HG02981 (cell line): ENCODE data around the gene NR1D2.
A peak's percentile ranks its signal among the peaks of the same experiment; 100 is the strongest.
"Not testable (repeated sequence)": the region's sequence is repeated elsewhere in the genome, so short reads cannot be mapped to it uniquely, and the experiment has no call there.

Experiments
- ATAC-seq: cut with Tn5 transposase; IDR thresholded peaks from one replicate; pipeline ENCODE4 v1.9.1; 2021; ENCODE audit warnings: mild to moderate bottlenecking, moderate library complexity; ENCODE audit not compliant: unreplicated experiment

NR1D2 gene

GRCh38 chr3:23944861-23945662, at the start of gene NR1D2:
TSS of gene NR1D2 (plus strand) at chr3:23945286. CDS start at chr3:23945579, 293 bp downstream.
- peak; percentile 45 for ATAC-seq

- no peak for ATAC-seq
These were observed 44.3 kb upstream of the NR1D2 start for GRCh38 chr3:23900744-23901143.

DNA sequence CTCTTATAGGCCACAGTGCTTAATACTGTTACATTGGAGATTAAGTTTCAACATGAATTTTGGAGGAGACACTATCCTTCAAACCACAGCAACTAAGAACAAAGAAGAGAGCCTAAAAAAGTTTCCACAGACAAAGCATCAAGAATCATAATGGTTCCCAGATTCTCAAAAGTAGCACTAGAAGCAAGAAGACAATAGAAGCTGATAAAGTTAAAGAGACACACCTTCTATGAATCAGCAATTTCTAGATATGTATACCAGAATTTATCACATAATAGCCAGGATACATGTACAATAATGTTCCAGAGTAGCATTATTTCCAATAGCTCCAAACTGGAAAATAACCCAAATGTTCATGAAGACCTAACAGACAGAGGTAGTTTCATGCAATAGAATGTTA, 40.5 kb upstream of the NR1D2 start:
- ATAC-seq, result no peak

GRCh38 chr3:23909341-23909740, 35.7 kb upstream of the NR1D2 start:
- no peak for ATAC-seq

DNA sequence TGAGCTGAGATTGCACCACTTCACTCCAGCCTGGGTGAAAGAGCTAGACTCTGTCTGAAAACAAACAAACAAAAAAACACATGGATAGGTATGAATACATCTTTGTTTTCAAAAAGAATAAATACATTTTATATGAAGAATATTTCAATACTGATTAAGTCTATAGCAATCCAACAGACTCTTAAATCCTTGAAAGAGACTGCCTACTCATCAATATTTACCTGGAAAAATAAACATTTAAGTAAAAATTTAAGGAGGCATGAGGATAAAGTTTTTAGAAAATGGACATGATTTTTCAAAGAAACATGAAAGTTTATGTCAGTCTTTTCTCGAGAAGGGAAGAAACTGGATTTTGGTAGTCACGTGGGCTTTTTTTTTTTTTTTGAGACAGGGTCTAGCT, 33.7 kb upstream of the NR1D2 start:
- ATAC-seq, result no peak

GRCh38 chr3:23912335-23912734, 32.8 kb upstream of the NR1D2 start:
- ATAC-seq, result not testable (repeated sequence)

- ATAC-seq, result no peak
These were observed 31.9 kb upstream of the NR1D2 start for GRCh38 chr3:23913182-23913581.

DNA sequence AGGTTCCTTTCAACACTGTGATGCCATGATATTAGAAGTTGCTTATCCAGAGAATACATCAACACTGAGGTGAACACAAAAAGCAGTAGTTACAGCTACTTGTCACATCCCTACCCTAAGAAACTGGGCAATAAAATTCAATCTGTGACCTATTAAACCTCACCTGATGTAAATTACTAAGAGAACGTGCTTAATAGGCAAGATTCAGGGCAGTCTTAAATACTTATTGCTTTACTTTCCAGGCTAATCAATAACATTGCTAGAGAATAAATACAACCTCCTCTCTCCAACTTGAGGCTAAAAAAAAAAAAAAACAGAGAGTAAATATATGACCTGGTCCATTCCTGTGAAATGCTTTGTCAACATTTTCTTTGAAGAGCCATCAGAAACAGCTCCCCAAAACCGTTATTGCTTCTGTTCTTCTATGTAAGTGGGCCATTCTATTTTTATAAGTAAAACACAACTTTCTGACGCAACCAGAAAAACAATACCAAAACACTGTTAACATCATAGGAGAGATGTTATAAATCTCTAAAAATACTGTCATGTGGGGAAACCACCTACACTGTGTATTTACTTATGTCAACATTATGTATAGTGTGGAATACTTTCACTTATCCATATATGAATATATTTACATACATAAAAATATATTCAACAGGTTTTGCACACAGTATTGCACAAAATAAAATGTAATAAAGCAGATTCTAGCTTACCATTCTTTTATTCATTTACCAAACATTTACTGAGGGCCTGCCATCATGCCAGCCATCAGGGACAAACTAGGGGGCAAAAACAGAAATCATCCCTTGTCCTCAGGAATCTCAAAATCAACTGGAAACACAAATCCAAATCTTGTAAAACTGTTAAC, 31.0 kb upstream of the NR1D2 start:
- ATAC-seq, result no peak

DNA sequence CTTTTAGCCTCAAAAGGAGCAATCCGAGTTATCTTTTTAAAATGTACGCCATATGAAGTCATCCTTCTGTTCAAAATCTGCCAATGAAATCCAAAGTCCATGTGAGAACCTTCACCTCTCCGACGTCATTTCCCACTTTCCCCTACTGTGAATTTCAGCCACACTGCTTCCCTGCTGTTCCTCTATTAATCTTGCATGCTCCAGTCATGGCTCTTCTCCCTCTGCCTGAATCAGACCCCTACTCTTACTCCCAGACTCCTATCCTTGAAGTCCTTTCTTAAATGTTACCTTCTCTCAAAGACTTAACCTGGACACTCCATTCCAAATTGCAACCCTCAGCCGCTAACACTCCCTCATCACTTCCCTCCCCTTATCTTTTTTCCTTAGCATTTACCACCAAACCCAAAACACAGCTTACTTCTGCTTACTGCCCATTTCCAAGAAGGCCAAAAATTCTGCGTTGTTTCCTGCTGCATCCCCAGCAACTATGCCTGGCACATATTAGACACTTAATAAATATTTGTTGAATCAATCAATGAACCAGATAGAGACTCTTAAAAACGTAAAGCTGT, 29.5 kb upstream of the NR1D2 start:
- ATAC-seq, result no peak

DNA sequence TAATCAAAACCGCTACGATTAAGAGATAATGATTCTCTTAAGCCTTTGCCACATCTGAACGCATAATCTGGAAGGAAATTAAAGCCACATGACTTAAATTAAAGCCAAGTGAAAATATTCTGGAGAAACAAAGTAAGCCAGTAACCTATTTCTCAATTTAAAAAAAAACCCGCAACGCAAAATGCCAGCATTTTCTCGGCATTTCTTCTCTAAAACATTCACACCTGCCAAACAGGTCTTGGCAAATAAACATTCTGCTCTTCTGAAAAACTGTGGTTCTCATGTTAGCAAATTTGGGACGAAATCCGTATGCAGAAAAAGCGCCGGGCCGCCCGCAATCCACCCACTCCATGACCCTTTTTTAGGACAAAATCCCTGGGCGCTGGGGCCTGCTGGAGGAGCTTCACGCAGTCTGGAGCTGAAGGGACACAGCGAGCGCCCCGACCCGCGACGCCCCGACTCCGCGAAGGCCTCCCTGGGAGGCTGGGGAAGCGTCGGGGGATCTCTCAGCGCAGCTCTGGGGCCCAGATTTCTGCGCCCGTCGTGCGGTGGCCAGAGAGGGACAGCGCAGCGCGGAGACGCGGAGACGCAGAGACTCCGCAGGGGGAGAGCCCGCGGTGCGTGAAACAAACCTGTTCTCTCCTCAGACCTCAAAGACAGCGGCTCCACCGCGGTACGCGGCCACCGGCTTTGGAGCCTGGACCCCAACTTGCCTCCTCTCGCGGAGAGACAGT, 28.8 kb upstream of the NR1D2 start:
- ATAC-seq, result peak; percentile 38

DNA sequence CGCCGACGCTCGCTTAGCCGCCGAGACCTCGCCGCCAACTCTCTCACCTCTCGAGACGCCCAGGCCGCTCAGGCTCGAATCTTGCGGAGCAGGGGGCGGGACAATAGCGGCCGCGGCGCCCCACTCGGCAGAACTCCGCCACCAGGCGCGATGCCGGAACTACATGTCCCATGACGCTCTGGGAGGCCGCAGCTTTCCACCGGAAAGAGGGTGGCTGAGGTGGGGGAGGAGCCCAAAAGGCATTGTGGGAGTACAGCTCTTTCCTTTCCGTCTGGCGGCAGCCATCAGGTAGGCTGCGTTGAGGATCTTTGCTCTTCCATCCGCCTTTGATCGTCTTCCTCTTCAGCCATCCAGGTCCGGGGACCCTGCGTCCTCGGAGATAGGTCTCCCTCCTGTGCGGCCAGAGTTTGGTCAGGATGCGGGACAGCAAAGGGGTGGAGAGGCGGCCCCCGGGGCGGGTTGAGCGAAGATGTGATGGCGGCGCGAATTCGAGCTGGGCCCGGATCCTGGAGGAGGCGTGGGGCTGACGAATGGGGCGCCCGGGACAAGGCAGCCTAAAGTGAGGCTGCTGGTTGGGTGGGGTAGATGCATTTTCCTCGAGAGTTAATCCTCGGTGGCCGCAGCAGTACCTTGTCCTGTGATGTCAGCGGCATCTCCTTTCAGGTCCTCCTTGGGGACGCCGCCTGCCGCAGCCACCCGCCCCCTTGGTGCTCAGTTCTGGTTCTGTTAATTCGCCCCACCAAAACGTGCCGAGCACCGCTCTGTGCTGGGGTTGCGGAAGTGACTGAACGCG, 28.0 kb upstream of the NR1D2 start, which contains the start of the genes NKIRAS1 and RPL15:
NKIRAS1 (minus strand) TSS at position 105 of the 793 bp plus-strand sequence. CDS start 6,086 bp downstream, outside the sequence.
RPL15 (plus strand) TSS at position 247 of the 793 bp plus-strand sequence. CDS start 728 bp downstream, outside the sequence.
- peak; percentile 93 for ATAC-seq

DNA sequence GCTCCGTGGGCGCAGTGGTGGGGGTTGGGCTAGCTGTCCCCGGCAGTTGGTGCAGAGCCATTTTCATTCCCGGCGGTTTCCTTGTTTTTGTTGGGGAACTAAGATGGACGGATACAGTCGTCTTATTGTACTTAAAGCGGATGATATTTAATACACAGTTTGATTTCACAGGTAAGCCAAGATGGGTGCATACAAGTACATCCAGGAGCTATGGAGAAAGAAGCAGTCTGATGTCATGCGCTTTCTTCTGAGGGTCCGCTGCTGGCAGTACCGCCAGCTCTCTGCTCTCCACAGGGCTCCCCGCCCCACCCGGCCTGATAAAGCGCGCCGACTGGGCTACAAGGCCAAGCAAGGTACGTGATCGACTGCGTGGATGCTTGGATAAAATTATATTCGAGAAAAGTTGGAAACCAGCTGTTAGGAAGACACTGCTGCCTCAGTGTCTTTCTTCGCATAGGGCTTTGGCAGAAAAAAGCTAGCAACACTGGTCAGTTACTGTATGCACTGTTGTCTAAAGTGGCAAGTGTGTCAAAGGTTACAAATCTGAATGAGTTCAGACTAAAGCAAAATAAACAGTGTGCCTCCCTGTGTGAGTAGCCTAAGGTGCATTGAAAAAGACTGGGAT, 27.3 kb upstream of the NR1D2 start:
- not testable (repeated sequence) for ATAC-seq

DNA sequence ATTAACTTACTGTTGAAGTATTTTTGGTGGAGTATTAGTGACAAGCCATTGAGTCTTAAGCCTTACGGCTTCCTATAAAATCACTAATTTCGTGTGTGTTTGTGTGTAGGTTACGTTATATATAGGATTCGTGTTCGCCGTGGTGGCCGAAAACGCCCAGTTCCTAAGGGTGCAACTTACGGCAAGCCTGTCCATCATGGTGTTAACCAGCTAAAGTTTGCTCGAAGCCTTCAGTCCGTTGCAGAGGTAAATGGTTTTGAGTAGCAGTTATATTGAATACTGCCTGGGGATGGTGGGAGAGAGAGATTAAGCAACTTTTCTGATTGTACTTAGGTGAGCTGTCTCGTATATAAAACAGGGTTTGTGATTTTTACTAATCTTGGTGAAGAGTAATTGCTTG, 26.8 kb upstream of the NR1D2 start:
- ATAC-seq, result not testable (repeated sequence)

DNA sequence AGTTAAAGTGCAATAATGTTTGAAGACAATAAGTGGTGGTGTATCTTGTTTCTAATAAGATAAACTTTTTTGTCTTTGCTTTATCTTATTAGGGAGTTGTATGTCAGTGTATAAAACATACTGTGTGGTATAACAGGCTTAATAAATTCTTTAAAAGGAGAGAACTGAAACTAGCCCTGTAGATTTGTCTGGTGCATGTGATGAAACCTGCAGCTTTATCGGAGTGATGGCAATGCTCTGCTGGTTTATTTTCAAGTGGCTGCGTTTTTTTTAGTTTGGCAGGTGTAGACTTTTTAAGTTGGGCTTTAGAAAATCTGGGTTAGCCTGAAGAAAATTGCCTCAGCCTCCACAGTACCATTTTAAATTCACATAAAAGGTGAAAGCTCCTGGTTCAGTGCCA, 25.5 kb upstream of the NR1D2 start:
- ATAC-seq, result no peak

DNA sequence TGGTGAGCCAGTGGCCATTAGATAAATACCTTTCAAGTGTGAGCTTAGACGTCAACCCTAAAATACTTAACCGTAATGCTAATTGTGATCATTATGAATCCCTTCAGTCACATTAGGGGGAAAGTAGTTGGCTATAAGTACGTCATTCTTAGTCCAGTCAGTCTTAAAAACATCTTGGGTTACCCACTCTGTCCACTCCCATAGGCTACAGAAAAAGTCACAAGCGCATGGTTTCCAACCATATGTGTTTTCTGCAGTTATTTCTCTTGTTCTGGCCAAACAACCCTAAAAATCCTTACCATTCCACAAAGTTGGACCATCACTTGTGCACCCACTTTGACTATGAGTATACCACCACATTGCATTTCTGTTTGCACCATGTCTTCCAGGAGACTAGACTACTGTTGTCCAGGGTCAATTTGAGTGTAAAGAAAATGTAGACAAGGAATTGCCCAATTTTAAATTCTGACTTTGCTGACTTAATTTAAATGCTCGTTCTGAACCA, 24.9 kb upstream of the NR1D2 start:
- no peak for ATAC-seq

GRCh38 chr3:23921052-23921511, 24.0 kb upstream of the NR1D2 start:
- ATAC-seq, result no peak

GRCh38 chr3:23923786-23924185, 21.3 kb upstream of the NR1D2 start:
- no peak for ATAC-seq

DNA sequence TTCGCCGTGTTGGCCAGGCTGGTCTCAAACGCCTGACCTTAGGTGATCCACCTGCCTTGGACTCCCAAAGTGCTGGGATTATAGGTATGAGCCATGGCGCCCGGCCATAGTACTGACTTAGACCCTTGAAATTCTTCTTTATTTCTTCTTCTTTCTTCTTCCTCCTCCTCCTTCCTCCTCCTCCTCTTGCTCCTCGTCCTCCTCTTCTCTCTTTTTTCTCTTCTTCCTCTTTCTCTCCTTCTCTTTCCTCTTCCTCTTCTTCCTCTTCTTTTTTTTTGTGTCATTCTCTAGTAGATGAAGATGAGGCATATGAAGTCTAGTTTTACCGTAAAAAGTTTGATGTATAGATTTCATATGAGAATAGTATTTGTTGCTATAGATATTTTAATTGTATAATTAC, 18.8 kb upstream of the NR1D2 start:
- no peak for ATAC-seq

- ATAC-seq, result no peak
These were observed 18.4 kb upstream of the NR1D2 start for GRCh38 chr3:23926736-23927135.
